MCF 10A (cell line): ENCODE results near the gene FLRT1. TPM values are rescaled to one million over a fixed set of nuclear protein-coding genes. Genes with fewer than 3 reads are reported as not detected.

Source experiments
- BruUV-seq: library from RNA; stranded (reverse); fragments of 400-500 nt; replicated peaks from 2 replicates; lab custom pipeline; 2021; lab: Mats Ljungman, UMichigan
- CTCF ChIA-PET: fragments of 300-600 bp; sonication (Branson Sonifier 250); formaldehyde crosslinking; extraction: SDS; loops from one replicate; lab custom pipeline; 2021; ENCODE audit warnings: antibody characterized with exemption, inconsistent platforms; lab: Yijun Ruan, JAX
- POLR2A ChIA-PET: fragments of 300-600, 350-650 bp; sonication (Branson Sonifier 250); formaldehyde crosslinking; extraction: SDS; loops from one replicate; lab custom pipeline; 2020; ENCODE audit warnings: antibody characterized with exemption, inconsistent platforms; lab: Yijun Ruan, JAX
- DNase-seq: peaks from one replicate; pipeline ENCODE4 v3.0.0-alpha.2; 2018; ENCODE audit not compliant: unreplicated experiment
- H3K27ac Mint-ChIP-seq: one replicate; pipeline ENCODE4 v1.8.0; 2022; ENCODE audit warnings: mild to moderate bottlenecking, low read depth, mixed read lengths; ENCODE audit not compliant: unreplicated experiment
- H3K27me3 Mint-ChIP-seq: one replicate; pipeline ENCODE4 v1.8.0; 2022; ENCODE audit warnings: mixed read lengths; ENCODE audit not compliant: insufficient read depth, unreplicated experiment
- H3K36me3 Mint-ChIP-seq: one replicate; pipeline ENCODE4 v1.8.0; 2022; ENCODE audit warnings: mild to moderate bottlenecking, moderate library complexity, mixed read lengths; ENCODE audit not compliant: insufficient read depth, unreplicated experiment
- H3K4me1 Mint-ChIP-seq: one replicate; pipeline ENCODE4 v1.8.0; 2022; ENCODE audit warnings: mixed read lengths; ENCODE audit not compliant: insufficient read depth, unreplicated experiment
- H3K4me3 Mint-ChIP-seq: one replicate; pipeline ENCODE4 v1.8.0; 2022; ENCODE audit warnings: mild to moderate bottlenecking, moderate library complexity, mixed read lengths; ENCODE audit not compliant: unreplicated experiment
- H3K9me3 Mint-ChIP-seq: one replicate; pipeline ENCODE4 v1.8.0; 2022; ENCODE audit warnings: mixed read lengths; ENCODE audit not compliant: unreplicated experiment
- CTCF ChIP-seq: fragments of 200-600 bp; IDR thresholded peaks from one replicate; pipeline ENCODE4 v1.8.0; 2022; ENCODE audit warnings: antibody characterized with exemption, mild to moderate bottlenecking; ENCODE audit not compliant: unreplicated experiment
- intact Hi-C: fragments of 100-400 bp; cut with micrococcal nuclease; formaldehyde crosslinking; loops from 2 replicates; pipeline ENCODE4 v1.14.1; 2022
- total RNA-seq: library from RNA; stranded (reverse); gene quantifications from 2 replicates; pipeline ENCODE4 v1.2.3, GENCODE V29; 2022

Gene FLRT1
- total RNA-seq, 1 experiment from 2014 or later = 2.7 TPM

DNA sequence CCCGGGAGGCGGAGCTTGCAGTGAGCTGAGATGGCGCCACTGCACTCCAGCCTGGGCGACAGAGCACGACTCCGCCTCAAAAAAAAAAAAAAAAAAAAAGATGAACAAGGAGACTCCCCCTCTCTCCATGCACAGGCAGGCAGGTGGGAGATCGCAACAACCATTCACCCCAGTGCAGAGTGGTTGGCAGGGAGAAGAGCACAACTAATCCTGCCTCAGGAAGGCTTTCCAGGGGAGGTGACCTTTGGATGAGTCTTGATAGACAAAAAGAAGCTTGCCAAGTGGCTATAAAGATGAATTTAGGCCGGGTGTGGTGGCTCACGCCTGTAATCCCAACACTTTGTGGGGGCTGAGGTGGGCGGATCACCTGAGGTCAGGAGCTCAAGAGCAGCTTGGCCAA, 30.0 kb downstream of the FLRT1 start:
- CTCF ChIA-PET = interaction anchor here (0.7 kb wide), 1 partner anchor 26 kb away, joined by 3 read pairs; no protein-coding TSS in a partner anchor
- Mint-ChIP-seq H3K9me3 (no peaks in the 10 kb centered on the region), H3K27me3 (no peaks in the 10 kb centered on the region), H3K4me1 (no peaks in the 10 kb centered on the region), H3K36me3 (no peaks in the 10 kb centered on the region), H3K4me3 (no peak overlapping the region), H3K27ac (no peak overlapping the region)
- POLR2A ChIA-PET = no interaction called here
- no TSS peak for BruUV-seq
- no peak for TF ChIP-seq CTCF
- DNase-seq = no peak
- intact Hi-C loops = no loop called here

DNA sequence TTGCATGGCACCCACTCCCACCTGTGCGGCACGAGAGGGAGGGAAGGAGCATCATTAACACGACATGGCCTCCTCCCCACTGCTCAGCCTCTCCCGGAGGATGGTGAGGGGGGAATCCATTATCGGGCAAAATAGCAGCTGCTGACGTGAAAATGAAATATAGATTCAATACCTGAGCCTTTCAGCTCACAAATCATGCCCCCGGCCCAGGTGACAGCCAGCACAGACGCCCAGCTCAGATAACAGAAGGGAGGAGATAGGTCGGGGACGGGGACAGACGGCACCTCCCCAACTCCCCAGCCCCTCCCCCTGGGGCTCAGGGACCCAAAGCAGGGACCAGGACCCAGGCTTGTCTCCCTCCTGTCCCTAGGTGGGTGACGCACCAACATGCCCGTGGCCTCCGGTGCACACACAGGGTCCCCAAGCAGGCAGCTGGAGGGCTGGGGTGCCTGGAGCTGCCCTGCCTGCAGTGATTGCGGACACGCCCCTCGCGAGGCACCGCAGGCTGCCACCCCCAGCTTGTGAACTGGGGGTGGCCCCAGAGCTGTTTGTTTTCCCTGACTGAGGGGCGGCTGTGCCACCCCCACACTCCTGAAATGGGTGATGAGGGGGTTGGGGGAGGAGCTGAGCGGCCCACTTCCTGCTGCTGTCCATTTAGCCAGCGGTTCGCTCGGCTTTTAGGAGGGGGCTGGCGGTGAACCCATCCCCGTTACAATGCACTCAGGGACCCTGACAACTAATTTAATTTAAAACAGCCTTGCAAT, 31.7 kb downstream of the FLRT1 start:
- no TSS peak for BruUV-seq
- Mint-ChIP-seq H3K27me3 (no peaks in the 10 kb centered on the region), H3K36me3 (no peaks in the 10 kb centered on the region), H3K27ac (no peak overlapping the region), H3K4me3 (no peak overlapping the region), H3K4me1 (no peaks in the 10 kb centered on the region), H3K9me3 (no peaks in the 10 kb centered on the region)
- no peak for TF ChIP-seq CTCF
- CTCF ChIA-PET = interaction anchor here (0.6 kb wide), 1 partner anchor 73 kb away, joined by 3 read pairs; no protein-coding TSS in a partner anchor
- intact Hi-C loops = no loop called here
- DNase-seq = no peak
- POLR2A ChIA-PET = no interaction called here

GRCh38 chr11:64068705-64069400, 33.1 kb downstream of the FLRT1 start:
- Mint-ChIP-seq H3K9me3 (no peaks in the 10 kb centered on the region), H3K27ac (no peak overlapping the region), H3K27me3 (no peaks in the 10 kb centered on the region), H3K36me3 (no peaks in the 10 kb centered on the region), H3K4me1 (no peaks in the 10 kb centered on the region), H3K4me3 (no peak overlapping the region)
- CTCF ChIA-PET = interaction anchor here (0.6 kb wide), 1 partner anchor 431 kb away, joined by 3 read pairs; no protein-coding TSS in a partner anchor
- no peak for DNase-seq
- no TSS peak for BruUV-seq
- POLR2A ChIA-PET = interaction anchor here (0.6 kb wide), 1 partner anchor 17 kb away, joined by 3 read pairs; no protein-coding TSS in a partner anchor
- no peak for TF ChIP-seq CTCF
- intact Hi-C loops = no loop called here
